Hematopoietic multipotent progenitor cell treated with erythropoietin and hydrocortisone succinate and interleukin-3 and kit ligand, for 17 days (in vitro differentiated cells): Measurements from ENCODE around the gene GRAP2.

Experiments
- DNase-seq: peaks from one replicate; pipeline ENCODE4 v3.0.0-alpha.2; 2015; ENCODE audit warnings: low spot score

Gene GRAP2

GRCh38 chr22:40014667-40015248 lies 113.9 kb downstream of the GRAP2 start:
- DNase-seq, result no peak

DNA sequence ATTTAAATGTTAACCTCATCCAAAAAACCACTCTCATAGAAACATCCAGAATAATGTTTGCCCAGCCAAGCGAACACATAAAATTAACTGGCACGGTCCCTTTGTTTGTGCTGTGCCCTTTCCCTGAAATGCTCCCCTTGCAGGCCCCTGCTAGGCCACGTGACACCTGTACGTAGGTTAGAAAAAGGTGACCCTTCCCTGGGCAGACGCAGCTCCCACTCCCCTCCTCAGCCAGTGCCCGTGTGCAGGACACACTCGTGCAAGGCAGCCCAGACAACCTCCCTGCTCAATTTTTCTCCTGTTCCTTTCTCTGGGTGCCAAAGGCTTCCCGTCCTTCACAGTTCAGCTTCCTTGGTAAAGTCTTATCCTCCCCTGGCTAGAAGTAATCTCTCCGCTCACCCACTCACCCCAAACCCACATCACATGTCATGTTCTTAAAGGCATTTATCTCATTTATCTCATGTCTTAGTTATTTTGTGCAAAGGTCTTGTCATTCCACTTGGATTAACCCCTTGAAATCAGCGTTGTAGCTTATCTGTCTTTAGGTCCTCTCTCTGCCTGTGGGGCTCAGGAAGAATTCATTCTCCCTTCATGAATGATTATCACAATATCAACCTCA lies 114.6 kb downstream of the GRAP2 start:
- DNase-seq, result no peak

DNA sequence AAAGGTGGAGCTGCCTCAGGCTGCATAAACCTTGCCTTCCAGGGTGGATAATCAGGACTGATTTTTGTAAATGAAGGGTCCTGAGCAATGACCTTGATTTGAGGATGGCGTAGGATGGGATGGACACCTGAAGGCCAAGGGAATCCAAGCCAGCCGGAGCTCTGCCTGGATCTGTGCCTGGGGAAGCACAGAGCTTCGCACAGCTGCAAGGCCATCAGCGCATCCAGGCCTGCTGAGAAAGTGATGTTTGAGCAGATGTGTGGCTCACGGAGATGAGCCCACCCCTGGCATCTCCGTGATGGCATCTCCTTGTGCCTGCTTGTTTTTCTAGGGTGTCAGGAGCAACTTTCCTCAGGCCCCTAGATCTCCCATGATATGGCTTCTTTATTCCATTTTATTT lies 117.2 kb downstream of the GRAP2 start:
- no peak for DNase-seq

GRCh38 chr22:40019100-40019499 lies 118.2 kb downstream of the GRAP2 start:
- no peak for DNase-seq

DNA sequence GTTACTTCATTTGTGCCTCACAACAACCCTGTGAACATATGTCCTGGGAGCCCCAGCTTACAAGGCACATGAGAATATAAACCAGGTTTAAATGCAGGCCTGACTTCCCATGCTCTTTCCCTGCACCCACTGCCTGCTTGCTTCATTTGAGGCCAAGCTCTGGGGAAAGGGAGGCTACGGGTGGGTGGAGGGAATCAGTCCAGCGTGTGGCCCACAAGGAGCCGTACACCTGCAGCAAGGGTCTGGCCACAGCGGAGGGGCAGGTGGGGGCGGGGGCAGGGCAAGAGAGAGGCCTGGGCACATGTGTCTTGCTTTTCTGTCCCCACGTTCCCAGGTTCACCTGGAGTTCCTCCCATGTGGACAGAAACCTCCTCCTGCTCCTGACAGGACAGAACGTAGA lies 120.1 kb downstream of the GRAP2 start:
- no peak for DNase-seq

- no peak for DNase-seq
Measured at GRCh38 chr22:40021401-40022000, 120.6 kb downstream of the GRAP2 start.

- no peak for DNase-seq
Measured at GRCh38 chr22:40022536-40023240, 121.8 kb downstream of the GRAP2 start.
